ENCODE data around the gene PRSS53. TPM values are rescaled to one million over a fixed set of nuclear protein-coding genes. Genes with fewer than 3 reads are reported as not detected.
"Not testable (repeated sequence)": the region's sequence is repeated elsewhere in the genome, so short reads cannot be mapped to it uniquely, and the experiment has no call there.

Gene PRSS53
- total RNA-seq, 4 donors from 2014 or later = 0.93 to 1.9 (median 1.6) TPM

GRCh38 chr16:31105677-31106213 lies 17.0 kb upstream of the PRSS53 start:
- no peak overlapping the region for H3K4me3 ChIP-seq (replicated peaks in 1 of 3)
- TF ChIP-seq POLR2A (IDR thresholded peaks at IDR 0.05) (no peak), CTCF (IDR thresholded peaks at IDR 0.05) (peak; percentile 63 to 86 (median 77))
- intact Hi-C loops (cut with DNase I) = no loop called here
- 18 to 20% methylated on average over 28 to 33 of the region's 33 CpGs for WGBS, 2 donors
- H3K36me3 ChIP-seq = peaks cover 4 to 7% of the 10 kb centered on the region in 2 donors
- no peaks in the 10 kb centered on the region for H3K9me3 ChIP-seq
- H3K27ac ChIP-seq = peak overlapping the region in 2 of 3 donors; percentile 65 to 76
- DNase-seq = peak; percentile 80 to 84
- H3K4me1 ChIP-seq = peaks cover 16 to 18% of the 10 kb centered on the region in 2 donors
- no peaks in the 10 kb centered on the region for H3K27me3 ChIP-seq

- DNase-seq; H3K9me3 ChIP-seq; H3K4me3 ChIP-seq (replicated peaks in 1 of 3); H3K27me3 ChIP-seq; H3K27ac ChIP-seq; intact Hi-C loops (cut with DNase I); H3K36me3 ChIP-seq; H3K4me1 ChIP-seq: not testable (repeated sequence)
- 81 to 82% methylated on average over 13 of the region's 13 CpGs for WGBS, 2 donors
Observed at GRCh38 chr16:31100876-31101641, 12.3 kb upstream of the PRSS53 start.

GRCh38 chr16:31099860-31100638 lies 11.3 kb upstream of the PRSS53 start:
- WGBS, 2 donors = 33 to 56% methylated on average over 3 to 4 of the region's 4 CpGs
- Histone ChIP-seq H3K27ac (no peak overlapping the region), H3K9me3 (no peaks in the 10 kb centered on the region), H3K36me3 (no peaks in the 10 kb centered on the region), H3K27me3 (no peaks in the 10 kb centered on the region), H3K4me1 (no peaks in the 10 kb centered on the region), H3K4me3 (replicated peaks in 1 of 3) (no peak overlapping the region)
- DNase-seq = no peak
- intact Hi-C loops (cut with DNase I) = loop anchor here (10.0 kb wide), 1 partner anchor 75 kb away; no protein-coding TSS in a partner anchor
- TF ChIP-seq CTCF (IDR thresholded peaks at IDR 0.05) (no peak), POLR2A (IDR thresholded peaks at IDR 0.05) (no peak)

GRCh38 chr16:31094424-31095120 lies 5.8 kb upstream of the PRSS53 start, which contains the start of gene VKORC1:
VKORC1 (minus strand) TSS chr16:31094797; CDS start chr16:31094729, 68 bp downstream.
- 0% methylated on average over 19 to 42 of the region's 69 CpGs for WGBS, 2 donors
- Histone ChIP-seq H3K36me3 (peaks cover 4 to 6% of the 10 kb centered on the region in 2 donors), H3K27ac (peak within 1 kb of the TSS; percentile 51 to 81 (median 75)), H3K4me1 (peaks cover 9% of the 10 kb centered on the region in 2 donors), H3K4me3 (replicated peaks in 1 of 3) (peak within 1 kb of the TSS; percentile 47 to 65 (median 58)), H3K27me3 (no peaks in the 10 kb centered on the region), H3K9me3 (no peaks in the 10 kb centered on the region)
- intact Hi-C loops (cut with DNase I) = loop anchor here (10.0 kb wide), 1 partner anchor 80 kb away; no protein-coding TSS in a partner anchor
- TF ChIP-seq POLR2A (IDR thresholded peaks at IDR 0.05) (peak in 1 of 2 donors; percentile 80), CTCF (IDR thresholded peaks at IDR 0.05) (no peak)
- peak; percentile 96 to 97 for DNase-seq

GRCh38 chr16:31094088-31094423 lies 5.3 kb upstream of the PRSS53 start:
- Histone ChIP-seq H3K36me3 (peaks cover 4 to 6% of the 10 kb centered on the region in 2 donors), H3K4me1 (peaks cover 9% of the 10 kb centered on the region in 2 donors), H3K27ac (peak overlapping the region; percentile 51 to 81 (median 75)), H3K9me3 (no peaks in the 10 kb centered on the region), H3K4me3 (replicated peaks in 1 of 3) (peak overlapping the region; percentile 47 to 65 (median 58)), H3K27me3 (no peaks in the 10 kb centered on the region)
- 0 to 2% methylated on average over 20 of the region's 20 CpGs for whole genome bisulfite sequencing, 2 donors
- TF ChIP-seq POLR2A (IDR thresholded peaks at IDR 0.05) = no peak
- no peak for TF ChIP-seq CTCF (IDR thresholded peaks at IDR 0.05)
- peak; percentile 25 to 33 for DNase-seq
- intact Hi-C loops (cut with DNase I) = loop anchor here (10.0 kb wide), 1 partner anchor 81 kb away; no protein-coding TSS in a partner anchor
